ENCODE results near the gene BANK1. TPM values are rescaled to one million over a fixed set of nuclear protein-coding genes. Genes with fewer than 3 reads are reported as not detected.

BANK1 gene
- total and polyA plus RNA-seq, 2 of the 8 experiments (the other 6 are each of a cell fraction or from before 2014, with no cell fraction given) = 0.59 to 0.93 TPM

- TF ChIP-seq SUZ12 (IDR thresholded peaks at IDR 0.05; ENCODE audit: low read length) (no peak), BACH1 (IDR thresholded peaks at IDR 0.05; ENCODE audit: low read length) (no peak), SIN3A (conservative IDR thresholded peaks at IDR 0.05 in 1 of 2, IDR thresholded peaks at IDR 0.05 in 1 of 2; ENCODE audit: low read depth in 1 of 2, low read length in 2 of 2) (no peak), CREB1 (IDR thresholded peaks at IDR 0.05) (no peak), TEAD4 (IDR thresholded peaks at IDR 0.05; ENCODE audit: low read depth, low read length) (no peak), TBP (IDR thresholded peaks at IDR 0.05; ENCODE audit: low read depth, low read length) (peak; percentile 92), CBX8 (IDR thresholded peaks at IDR 0.05; ENCODE audit: borderline replicate concordance, low read depth, low read length) (no peak), POLR2A (IDR thresholded peaks at IDR 0.05; ENCODE audit: control extremely low read depth in 1 of 2, low read depth in 2 of 2, low read length in 2 of 2) (peak; percentile 21 to 67), CHD1 (IDR thresholded peaks at IDR 0.05; ENCODE audit: low read depth, low read length) (no peak), EZH2 (IDR thresholded peaks at IDR 0.05; ENCODE audit: low read depth, low read length, severe bottlenecking) (no peak), NRF1 (IDR thresholded peaks at IDR 0.05; ENCODE audit: low read depth, low read length) (no peak), CTCF (IDR thresholded peaks at IDR 0.05; ENCODE audit: control extremely low read depth in 1 of 3, insufficient read depth in 1 of 3, low read depth in 1 of 3, low read length in 3 of 3) (peak; percentile 45 to 56 (median 47)), TAF7 (optimal IDR thresholded peaks at IDR 0.05; ENCODE audit: borderline replicate concordance, low read depth, low read length) (peak; percentile 69), TAF1 (IDR thresholded peaks at IDR 0.05; ENCODE audit: low read depth, low read length) (peak; percentile 60; the same call in 1 of the 2 replicates), JUND (IDR thresholded peaks at IDR 0.05; ENCODE audit: low read length) (no peak), CEBPB (IDR thresholded peaks at IDR 0.05; ENCODE audit: low read depth, low read length) (no peak), CHD2 (IDR thresholded peaks at IDR 0.05; ENCODE audit: low read length) (no peak), RFX5 (IDR thresholded peaks at IDR 0.05; ENCODE audit: borderline replicate concordance, low read depth, low read length) (no peak), ATF3 (IDR thresholded peaks at IDR 0.05; ENCODE audit: insufficient read depth, low read depth, low read length) (no peak), RAD21 (IDR thresholded peaks at IDR 0.05 in 1 of 2, conservative IDR thresholded peaks at IDR 0.05 in 1 of 2; ENCODE audit: low read depth in 2 of 2, low read length in 2 of 2) (peak; percentile 3 to 48; a peak in 3 of 4 replicates), FOSL1 (IDR thresholded peaks at IDR 0.05; ENCODE audit: insufficient read depth, low read depth, low read length) (no peak), SRF (IDR thresholded peaks at IDR 0.05; ENCODE audit: low read depth, low read length) (no peak)
Observed at GRCh38 chr4:101790521-101791181, at the start of gene BANK1 (continued).
